Naive thymus-derived CD4-positive, alpha-beta T cell (primary cell): ENCODE results near the gene PTTG1. TPM values are rescaled to one million over a fixed set of nuclear protein-coding genes. Genes with fewer than 3 reads are reported as not detected.

ENCODE experiments used
- ATAC-seq: fragments of 150-1000 bp; cut with Tn5 transposase; 2 replicates; pipeline ENCODE4 v1.10.0; 2021; ENCODE audit warnings: mild to moderate bottlenecking, moderate library complexity
- CTCF ChIA-PET: fragments of 350-600 bp; sonication (Branson Sonifier 250); formaldehyde crosslinking; loops from one replicate; lab custom pipeline; 2021; ENCODE audit warnings: antibody characterized with exemption; lab: Charles Lee
- POLR2A ChIA-PET: fragments of 350-600 bp; sonication (Branson Sonifier 250); formaldehyde crosslinking; loops from one replicate; lab custom pipeline; 2021; ENCODE audit warnings: antibody characterized with exemption, inconsistent platforms; lab: Charles Lee
- DNase-seq, 9 donors: peaks; one replicate each; pipeline versions ENCODE4 v3.0.0 to v3.0.0-alpha.2; 2020 to 2022; ENCODE audit warnings: mixed read lengths in 1 of 9
- H3K27ac ChIP-seq: one replicate; pipeline ENCODE4 v1.7.0; 2013; ENCODE audit warnings: mild to moderate bottlenecking, low read depth, low read length, moderate library complexity
- H3K27me3 ChIP-seq, 2 donors: one replicate each; pipeline ENCODE4 v1.7.0; 2013; ENCODE audit warnings: low read length in 2 of 2, mild to moderate bottlenecking in 2 of 2, moderate library complexity in 2 of 2; ENCODE audit not compliant: control insufficient read depth in 2 of 2, insufficient read depth in 2 of 2
- H3K36me3 ChIP-seq, 3 experiments: 1 replicate in 2 of 3; 2 replicates in 1 of 3; pipeline ENCODE4 v1.7.0; 2013; ENCODE audit warnings: low read length in 3 of 3, mild to moderate bottlenecking in 3 of 3, moderate library complexity in 1 of 3; ENCODE audit not compliant: insufficient read depth in 3 of 3, control insufficient read depth in 2 of 3
- H3K4me1 ChIP-seq, 2 donors: one replicate each; pipeline ENCODE4 v1.7.0; 2013; ENCODE audit warnings: low read length in 2 of 2, mild to moderate bottlenecking in 2 of 2, moderate library complexity in 1 of 2; ENCODE audit not compliant: control insufficient read depth in 2 of 2, insufficient read depth in 2 of 2
- H3K4me3 ChIP-seq: 2 replicates; pipeline ENCODE4 v1.7.0; 2013; ENCODE audit warnings: mild to moderate bottlenecking, low read length
- H3K9me3 ChIP-seq, 3 experiments: 1 replicate in 2 of 3; 2 replicates in 1 of 3; pipeline ENCODE4 v1.7.0; 2013; ENCODE audit warnings: low read length in 3 of 3; ENCODE audit not compliant: control insufficient read depth in 2 of 3
- H3K27ac Mint-ChIP-seq, 9 donors: one replicate each; pipeline ENCODE4 v1.8.0; 2020 to 2022; ENCODE audit warnings: mixed read lengths in 9 of 9, mild to moderate bottlenecking in 8 of 9, moderate library complexity in 5 of 9, inconsistent platforms in 2 of 9
- H3K27me3 Mint-ChIP-seq, 5 donors: one replicate each; pipeline ENCODE4 v1.8.0; 2021 to 2022; ENCODE audit warnings: mixed read lengths in 5 of 5, mild to moderate bottlenecking in 1 of 5
- H3K36me3 Mint-ChIP-seq, 5 donors: one replicate each; pipeline ENCODE4 v1.8.0; 2020 to 2022; ENCODE audit warnings: mixed read lengths in 5 of 5, mild to moderate bottlenecking in 3 of 5, inconsistent platforms in 1 of 5
- H3K4me1 Mint-ChIP-seq, 7 donors: one replicate each; pipeline ENCODE4 v1.8.0; 2020 to 2022; ENCODE audit warnings: mixed read lengths in 7 of 7, mild to moderate bottlenecking in 3 of 7, inconsistent platforms in 1 of 7
- H3K4me3 Mint-ChIP-seq, 10 donors: one replicate each; pipeline ENCODE4 v1.8.0; 2020 to 2022; ENCODE audit warnings: mild to moderate bottlenecking in 10 of 10, mixed read lengths in 10 of 10, moderate library complexity in 6 of 10, inconsistent platforms in 2 of 10
- H3K9me3 Mint-ChIP-seq, 11 donors: one replicate each; pipeline ENCODE4 v1.8.0; 2020 to 2022; ENCODE audit warnings: mixed read lengths in 11 of 11, mild to moderate bottlenecking in 4 of 11, inconsistent platforms in 1 of 11, moderate library complexity in 1 of 11
- intact Hi-C, 2 donors: fragments of 100-400 bp; cut with micrococcal nuclease; formaldehyde crosslinking; loops; one replicate each; pipeline ENCODE4 v1.15.1; 2023
- polyA plus RNA-seq, 2 donors: library from polyadenylated mRNA; unstranded; fragments of 300-500 nt; fragmentation: Illumina TruSeq; gene quantifications; one replicate each; pipeline ENCODE4 v1.2.3, GENCODE V29; 2021
- total RNA-seq, 6 experiments: library from RNA in 5 of 6; stranded (reverse) in 5 of 6; gene quantifications; 1 replicate in 5 of 6; 2 replicates in 1 of 6; pipeline ENCODE4 v1.2.3 and lab custom pipeline; 2021 to 2026

The PTTG1 gene
- total and polyA plus RNA-seq, 7 experiments from 2014 or later = 3.8 to 97.7 (median 9.5) TPM

DNA sequence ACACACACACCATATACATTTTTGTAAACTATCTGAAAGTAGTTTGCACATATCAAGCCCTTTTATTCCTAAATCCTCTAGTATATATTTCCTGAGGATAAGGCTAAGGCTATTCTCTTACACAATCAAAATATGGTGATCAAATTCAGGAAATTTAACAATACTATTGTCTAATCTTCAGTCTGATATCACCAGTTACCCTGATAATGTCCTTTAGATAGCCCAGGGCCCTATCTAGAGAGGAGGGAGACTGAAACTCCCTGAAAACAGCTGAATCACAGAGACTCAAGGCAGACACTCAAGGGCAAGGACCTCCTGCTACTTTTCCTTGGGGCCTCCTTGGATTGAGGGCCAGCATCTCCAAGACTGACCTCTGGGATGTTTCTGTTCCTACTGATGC, 30.4 kb downstream of the PTTG1 start:
- H3K27ac Mint-ChIP-seq = no peak overlapping the region
- Histone ChIP-seq H3K27ac (no peak overlapping the region), H3K9me3 (no peaks in the 10 kb centered on the region)

GRCh38 chr5:160452795-160453194, 31.1 kb downstream of the PTTG1 start:
- H3K27me3 ChIP-seq = no peaks in the 10 kb centered on the region
- no peak overlapping the region for H3K4me3 ChIP-seq
- DNase-seq = no peak
- H3K27ac ChIP-seq = no peak overlapping the region
- H3K36me3 ChIP-seq = no peaks in the 10 kb centered on the region
- Mint-ChIP-seq H3K27ac (no peak overlapping the region), H3K4me1 (peaks cover 0 to 30% (median 4%) of the 10 kb centered on the region in 7 donors), H3K4me3 (no peak overlapping the region), H3K36me3 (peaks cover 0 to 12% (median 0%) of the 10 kb centered on the region in 5 donors), H3K9me3 (peaks cover 0 to 9% (median 0%) of the 10 kb centered on the region in 11 donors), H3K27me3 (peaks cover 0 to 7% (median 4%) of the 10 kb centered on the region in 5 donors)
- CTCF ChIA-PET = interaction anchor here (1.8 kb wide), 1 partner anchor 14 kb away, joined by 6 read pairs; no protein-coding TSS in a partner anchor
- no peaks in the 10 kb centered on the region for H3K9me3 ChIP-seq
- POLR2A ChIA-PET = no interaction called here
- no peaks in the 10 kb centered on the region for H3K4me1 ChIP-seq
- no peak for ATAC-seq
- intact Hi-C loops = no loop called here

More for the DNA sequence above, 30.4 kb downstream of the PTTG1 start:
- intact Hi-C loops = no loop called here
- ChIA-PET CTCF (no interaction called here), POLR2A (no interaction called here)
- Histone ChIP-seq H3K36me3 (no peaks in the 10 kb centered on the region), H3K27me3 (no peaks in the 10 kb centered on the region), H3K4me3 (no peak overlapping the region), H3K4me1 (no peaks in the 10 kb centered on the region)
- H3K27me3 Mint-ChIP-seq = peaks cover 0 to 7% (median 4%) of the 10 kb centered on the region in 5 donors
- H3K4me1 Mint-ChIP-seq = peaks cover 0 to 30% (median 4%) of the 10 kb centered on the region in 7 donors
- no peak overlapping the region for H3K4me3 Mint-ChIP-seq
- peaks cover 0 to 9% (median 0%) of the 10 kb centered on the region in 11 donors for H3K9me3 Mint-ChIP-seq
- ATAC-seq (no peak), DNase-seq (no peak)
- H3K36me3 Mint-ChIP-seq = peaks cover 0 to 14% (median 0%) of the 10 kb centered on the region in 5 donors

DNA sequence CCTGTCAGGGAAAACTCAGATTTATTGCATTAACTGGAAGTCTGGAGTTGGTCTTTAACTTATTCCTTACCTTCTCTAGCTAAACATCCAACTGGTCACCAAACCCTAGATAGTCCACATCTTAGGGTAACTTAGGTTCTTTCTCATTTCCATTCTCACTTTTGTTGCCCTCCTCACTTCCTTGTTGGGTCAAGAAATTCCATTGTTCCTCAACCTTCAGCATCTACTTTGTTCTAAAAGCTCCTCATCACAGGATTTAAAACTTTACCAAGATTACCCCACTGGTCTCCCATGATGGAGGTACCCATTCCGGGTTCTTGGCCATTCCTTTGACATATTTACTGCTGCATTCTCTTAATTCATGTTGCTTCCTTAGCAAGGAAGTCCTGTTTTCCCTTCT, 32.1 kb downstream of the PTTG1 start:
- H3K27me3 ChIP-seq = no peaks in the 10 kb centered on the region
- no peak for ATAC-seq
- Mint-ChIP-seq H3K4me1 (peaks cover 0 to 30% (median 4%) of the 10 kb centered on the region in 7 donors), H3K4me3 (no peak overlapping the region), H3K27ac (no peak overlapping the region), H3K27me3 (peaks cover 0 to 7% (median 4%) of the 10 kb centered on the region in 5 donors), H3K9me3 (peaks cover 0 to 9% (median 0%) of the 10 kb centered on the region in 11 donors), H3K36me3 (peaks cover 0 to 10% (median 0%) of the 10 kb centered on the region in 5 donors)
- no peak overlapping the region for H3K4me3 ChIP-seq
- ChIA-PET POLR2A (no interaction called here), CTCF (interaction anchor here (1.8 kb wide), 1 partner anchor 15 kb away, joined by 6 read pairs; no protein-coding TSS in a partner anchor)
- no peaks in the 10 kb centered on the region for H3K9me3 ChIP-seq
- H3K4me1 ChIP-seq = no peaks in the 10 kb centered on the region
- H3K27ac ChIP-seq = no peak overlapping the region
- H3K36me3 ChIP-seq = no peaks in the 10 kb centered on the region
- intact Hi-C loops = no loop called here
- DNase-seq = no peak

DNA sequence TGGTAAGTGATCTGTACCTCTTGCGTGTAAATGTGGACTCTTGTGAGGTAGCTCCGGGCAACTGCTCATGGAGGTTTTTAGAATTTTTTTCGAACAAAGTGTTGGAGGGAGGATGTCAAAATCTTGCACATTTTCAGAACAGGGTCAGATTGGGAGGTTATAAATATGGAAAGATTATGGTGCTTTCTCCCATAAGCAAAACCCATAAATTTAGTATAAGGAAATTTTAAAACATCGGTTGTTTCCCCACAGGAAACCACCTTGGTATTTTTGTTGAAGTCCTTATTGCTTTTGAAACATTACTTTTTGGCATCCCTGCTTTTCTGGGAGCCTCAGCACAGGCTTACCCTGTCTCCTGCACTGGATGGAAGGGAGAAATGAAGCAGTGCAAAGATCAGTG, 33.9 kb downstream of the PTTG1 start:
- ChIA-PET CTCF (no interaction called here), POLR2A (no interaction called here)
- H3K27ac ChIP-seq = no peak overlapping the region
- intact Hi-C loops = no loop called here
- ATAC-seq (no peak), DNase-seq (no peak)
- no peaks in the 10 kb centered on the region for H3K4me1 ChIP-seq
- no peaks in the 10 kb centered on the region for H3K36me3 ChIP-seq
- Mint-ChIP-seq H3K4me3 (no peak overlapping the region), H3K9me3 (peaks cover 0 to 6% (median 0%) of the 10 kb centered on the region in 11 donors), H3K27ac (no peak overlapping the region), H3K4me1 (peaks cover 0 to 22% (median 4%) of the 10 kb centered on the region in 7 donors), H3K36me3 (peaks cover 0 to 4% (median 0%) of the 10 kb centered on the region in 5 donors), H3K27me3 (peaks cover 0 to 11% (median 4%) of the 10 kb centered on the region in 5 donors)
- H3K4me3 ChIP-seq = no peak overlapping the region
- H3K9me3 ChIP-seq = no peaks in the 10 kb centered on the region
- no peaks in the 10 kb centered on the region for H3K27me3 ChIP-seq

- Histone ChIP-seq H3K27me3 (no peaks in the 10 kb centered on the region), H3K4me1 (no peaks in the 10 kb centered on the region), H3K27ac (no peak overlapping the region), H3K9me3 (no peaks in the 10 kb centered on the region), H3K4me3 (no peak overlapping the region), H3K36me3 (no peaks in the 10 kb centered on the region)
- Mint-ChIP-seq H3K9me3 (peaks cover 0 to 6% (median 0%) of the 10 kb centered on the region in 11 donors), H3K27me3 (peaks cover 0 to 11% (median 4%) of the 10 kb centered on the region in 5 donors), H3K36me3 (peaks cover 0 to 4% (median 0%) of the 10 kb centered on the region in 5 donors), H3K4me1 (peaks cover 0 to 16% (median 4%) of the 10 kb centered on the region in 7 donors), H3K4me3 (no peak overlapping the region), H3K27ac (no peak overlapping the region)
- no peak for DNase-seq
- intact Hi-C loops = no loop called here
- ATAC-seq = no peak
- ChIA-PET CTCF (no interaction called here), POLR2A (interaction anchor here (0.7 kb wide), 1 partner anchor 9 kb away, joined by 4 read pairs; no protein-coding TSS in a partner anchor)
Observed at GRCh38 chr5:160456480-160457177, 35.0 kb downstream of the PTTG1 start.

DNA sequence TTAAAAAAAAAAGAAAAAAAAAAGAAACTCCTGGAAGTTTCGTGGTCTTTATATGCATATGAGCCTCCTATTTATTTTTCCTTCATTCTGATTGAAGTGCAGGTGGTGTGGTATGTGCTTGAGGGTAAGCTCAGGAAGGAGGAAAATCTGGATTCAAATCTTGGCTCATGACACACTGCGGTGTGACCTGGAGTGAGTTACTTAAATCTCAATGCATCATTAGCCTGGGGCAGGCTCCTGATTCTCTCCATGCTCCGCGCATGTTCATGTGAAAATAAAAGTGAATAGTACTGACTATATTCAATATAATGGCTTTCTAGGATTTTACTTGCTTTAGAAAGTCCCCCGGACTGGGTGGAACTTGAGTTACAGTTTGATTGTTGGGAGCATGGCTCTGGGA, 35.6 kb downstream of the PTTG1 start:
- no peak overlapping the region for H3K27ac Mint-ChIP-seq
- H3K27ac ChIP-seq = no peak overlapping the region
- H3K36me3 ChIP-seq = no peaks in the 10 kb centered on the region
- peaks cover 0 to 4% (median 0%) of the 10 kb centered on the region in 5 donors for H3K36me3 Mint-ChIP-seq
- H3K4me3 Mint-ChIP-seq = no peak overlapping the region
- POLR2A ChIA-PET = interaction anchor here (0.6 kb wide), 1 partner anchor 36 kb away, joined by 3 read pairs; the partner anchor contains the start of gene PTTG1
- DNase-seq (no peak), ATAC-seq (no peak)
- peaks cover 0 to 14% (median 4%) of the 10 kb centered on the region in 7 donors for H3K4me1 Mint-ChIP-seq
- peaks cover 0 to 6% (median 0%) of the 10 kb centered on the region in 11 donors for H3K9me3 Mint-ChIP-seq
- no peaks in the 10 kb centered on the region for H3K4me1 ChIP-seq
- no peaks in the 10 kb centered on the region for H3K9me3 ChIP-seq
- peaks cover 0 to 11% (median 4%) of the 10 kb centered on the region in 5 donors for H3K27me3 Mint-ChIP-seq
- H3K4me3 ChIP-seq = no peak overlapping the region
- no peaks in the 10 kb centered on the region for H3K27me3 ChIP-seq
- intact Hi-C loops = no loop called here
- CTCF ChIA-PET = no interaction called here
